HEK293 (cell line): ENCODE data around the gene SLC13A3.

Experiments used
- YY1 ChIP-seq: fragments of 450-650 bp; formaldehyde crosslinking; IDR thresholded peaks from 2 replicates; pipeline ENCODE4 v1.5.1; 2018; ENCODE audit warnings: missing biosample characterization, missing genetic modification characterization
- ZFP37 ChIP-seq: fragments of 450-650 bp; formaldehyde crosslinking; IDR thresholded peaks from 2 replicates; pipeline ENCODE4 v1.5.1; 2016; ENCODE audit warnings: missing biosample characterization, missing genetic modification characterization
- ZNF223 ChIP-seq: fragments of 450-650 bp; formaldehyde crosslinking; IDR thresholded peaks from 2 replicates; pipeline ENCODE4 v1.5.1; 2016; ENCODE audit warnings: missing biosample characterization, missing genetic modification characterization
- ZNF701 ChIP-seq: fragments of 450-650 bp; formaldehyde crosslinking; IDR thresholded peaks from 2 replicates; pipeline ENCODE4 v1.5.1; 2016; ENCODE audit warnings: missing biosample characterization, missing genetic modification characterization

DNA sequence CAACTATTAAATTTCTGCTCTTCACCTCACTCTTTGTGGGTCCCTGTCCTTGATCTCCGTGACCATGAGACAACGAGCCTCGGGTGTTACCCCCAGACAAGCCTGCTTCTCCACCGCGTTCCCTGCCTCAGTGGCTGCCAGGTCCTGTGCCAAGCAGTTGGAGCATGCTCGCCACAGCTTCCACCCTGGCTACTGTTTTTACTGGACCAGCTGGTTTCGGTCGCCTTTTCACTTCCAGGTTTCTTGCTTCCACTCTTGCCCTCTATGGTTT lies 32.3 kb upstream of the SLC13A3 start:
- TF ChIP-seq ZNF701 (tag by site-specific recombination) = no peak
- TF ChIP-seq YY1 (tag by site-specific recombination) = no peak
- TF ChIP-seq ZFP37 = no peak
- TF ChIP-seq ZNF223 = no peak
